Heart left ventricle (tissue), 16 donors: Measurements from ENCODE around the gene RNF187. TPM values are rescaled to one million over a fixed set of nuclear protein-coding genes. Genes with fewer than 3 reads are reported as not detected.

Source experiments
- ATAC-seq, 4 donors: fragments of 200-7000 bp; cut with Tn5 transposase; one replicate each; pipeline ENCODE4 v1.9.1; 2020 to 2022; ENCODE audit warnings: moderate library complexity in 4 of 4, mild to moderate bottlenecking in 3 of 4, moderate number of reproducible peaks in 1 of 4
- DNase-seq, 5 donors: peaks; one replicate each; pipeline ENCODE4 v3.0.0-alpha.2; 2020
- H3K27ac ChIP-seq, 12 donors: fragments of 200-600 bp; sonication (generic) in 4 of 12; one replicate each; pipeline versions ENCODE4 v1.5.0 to v1.8.0; 2016 to 2022; ENCODE audit warnings: mild to moderate bottlenecking in 2 of 12
- H3K27me3 ChIP-seq, 9 donors: fragments of 200-600 bp; sonication (generic) in 2 of 9; one replicate each; pipeline versions ENCODE4 v1.5.1 to v1.8.0; 2016 to 2022; ENCODE audit warnings: mild to moderate bottlenecking in 3 of 9
- H3K36me3 ChIP-seq, 9 donors: fragments of 200-600 bp; sonication (generic) in 2 of 9; one replicate each; pipeline versions ENCODE4 v1.5.0 to v1.8.0; 2018 to 2022; ENCODE audit warnings: mild to moderate bottlenecking in 2 of 9
- H3K4me1 ChIP-seq, 12 donors: fragments of 200-600 bp; sonication (generic) in 4 of 12; one replicate each; pipeline versions ENCODE4 v1.5.0 to v1.8.0; 2016 to 2022; ENCODE audit warnings: mild to moderate bottlenecking in 3 of 12
- H3K4me3 ChIP-seq, 12 donors: fragments of 200-600 bp; sonication (generic) in 4 of 12; one replicate each; pipeline versions ENCODE4 v1.5.0 to v1.8.0; 2017 to 2022; ENCODE audit warnings: mild to moderate bottlenecking in 9 of 12, moderate library complexity in 4 of 12
- H3K9me3 ChIP-seq, 12 donors: fragments of 200-600 bp; sonication (generic) in 4 of 12; one replicate each; pipeline versions ENCODE4 v1.5.0 to v1.8.0; 2016 to 2022; ENCODE audit warnings: mild to moderate bottlenecking in 1 of 12
- POLR2A ChIP-seq, 2 donors: fragments of 450-650 bp; IDR thresholded peaks; one replicate each; pipeline ENCODE4 v1.6.1; 2017; ENCODE audit warnings: antibody characterized with exemption in 2 of 2, mild to moderate bottlenecking in 2 of 2, moderate library complexity in 2 of 2
- WGBS, 4 donors: extraction: QIAGEN DNeasy Blood & Tissue Kit in 2 of 4; methylation state at CpG; one replicate each; pipeline versions ENCODE4 v1.1.5 to v1.1.7; 2013 to 2018; 5-methylcytosine and 5-hydroxymethylcytosine counted together
- intact Hi-C, 10 donors: fragments of 100-400 bp; cut with DNase I; formaldehyde crosslinking; loops; one replicate each; pipeline versions ENCODE4 v1.11.1 to v1.14.2; 2022
- polyA plus RNA-seq, 2 donors: library from polyadenylated mRNA; stranded (reverse); fragments of 200-250 nt; gene quantifications; one replicate each; pipeline ENCODE4 v1.2.3, GENCODE V29; 2013
- total RNA-seq, 9 donors: library from RNA; depleted of rRNA in 2 of 9; stranded (reverse); fragments of >200 nt in 2 of 9; fragmentation: NEBNext Ultra II Directional in 3 of 9; extraction: Animal tissue kit (Norgen Biotek cat#: 25700) in 3 of 9; gene quantifications; one replicate each; pipeline versions ENCODE4 v1.1.0 to v1.2.4, GENCODE V29; 2016 to 2023
- TF ChIP-seq, protein P1 (sequence below), 12 donors: fragments of 200-600 bp; sonication (generic) in 4 of 12; IDR thresholded peaks; one replicate each; pipeline versions ENCODE4 v1.5.0 to v1.8.0; 2018 to 2022; ENCODE audit warnings: antibody characterized with exemption in 12 of 12, mild to moderate bottlenecking in 5 of 12
- donor health status: ischemic (EF 13 %, LVEDD 7.1; RV severe dilation, severe dysfunction).
- donor health status: healthy with polysubstance abuse.
- donor health status: DM: no; HTN: yes; CAD: no.
- donor health status: DM: no; HTN: no; CAD: no.
- donor health status: ischemic (EF 25% LVEDD 6.9; RV normal size, moderate dysfunction).
- donor health status: ischemic (EF 25% LVEDD 5.7; RV mildly dilated, moderate dysfunction).
- donor health status: healthy.
- donor health status: DM: yes; HTN: yes; CAD: no.
- donor health status: ischemic (EF 35%, LVEDD 5.7; RV mildly dilated, moderate dysfunction).
- donor health status: nonischemic (EF 11% LVEDD 7.7; RV severe dilation, severe dysfunction).
- donor health status: DM: yes; HTN: yes; CAD: no.
- donor health status: PGD.
- donor health status: ischemic (EF 29% LVEDD 5.4; RV normal size, mild dysfunction).
- donor health status: nonischemic (EF 23%, LVEDD 6.1; RV moderate dilation, normal function).

Gene RNF187
- total and polyA plus RNA-seq, 11 donors = 26.1 to 96.3 (median 70.6) TPM

- Histone ChIP-seq H3K9me3 (no peaks in the 10 kb centered on the region), H3K4me3 (no peak overlapping the region), H3K36me3 (peaks cover 0 to 60% (median 47%) of the 10 kb centered on the region in 9 donors), H3K27ac (no peak overlapping the region), H3K4me1 (peaks cover 0 to 14% (median 4%) of the 10 kb centered on the region in 12 donors), H3K27me3 (no peaks in the 10 kb centered on the region)
- DNase-seq (no peak), ATAC-seq (no peak)
- 94 to 98% (median 96%) methylated on average over 4 of the region's 4 CpGs for WGBS, 4 donors
- intact Hi-C loops = loop anchor here in 2 of 10 donors (10.0 kb wide), 1 partner anchor 361 kb away; no protein-coding TSS in a partner anchor
- TF ChIP-seq, protein P1, sequence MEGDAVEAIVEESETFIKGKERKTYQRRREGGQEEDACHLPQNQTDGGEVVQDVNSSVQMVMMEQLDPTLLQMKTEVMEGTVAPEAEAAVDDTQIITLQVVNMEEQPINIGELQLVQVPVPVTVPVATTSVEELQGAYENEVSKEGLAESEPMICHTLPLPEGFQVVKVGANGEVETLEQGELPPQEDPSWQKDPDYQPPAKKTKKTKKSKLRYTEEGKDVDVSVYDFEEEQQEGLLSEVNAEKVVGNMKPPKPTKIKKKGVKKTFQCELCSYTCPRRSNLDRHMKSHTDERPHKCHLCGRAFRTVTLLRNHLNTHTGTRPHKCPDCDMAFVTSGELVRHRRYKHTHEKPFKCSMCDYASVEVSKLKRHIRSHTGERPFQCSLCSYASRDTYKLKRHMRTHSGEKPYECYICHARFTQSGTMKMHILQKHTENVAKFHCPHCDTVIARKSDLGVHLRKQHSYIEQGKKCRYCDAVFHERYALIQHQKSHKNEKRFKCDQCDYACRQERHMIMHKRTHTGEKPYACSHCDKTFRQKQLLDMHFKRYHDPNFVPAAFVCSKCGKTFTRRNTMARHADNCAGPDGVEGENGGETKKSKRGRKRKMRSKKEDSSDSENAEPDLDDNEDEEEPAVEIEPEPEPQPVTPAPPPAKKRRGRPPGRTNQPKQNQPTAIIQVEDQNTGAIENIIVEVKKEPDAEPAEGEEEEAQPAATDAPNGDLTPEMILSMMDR (IDR thresholded peaks at IDR 0.05) = no peak
- TF ChIP-seq POLR2A (IDR thresholded peaks at IDR 0.05) = no peak
These were observed 8.9 kb downstream of the RNF187 start for GRCh38 chr1:228496084-228496483.

DNA sequence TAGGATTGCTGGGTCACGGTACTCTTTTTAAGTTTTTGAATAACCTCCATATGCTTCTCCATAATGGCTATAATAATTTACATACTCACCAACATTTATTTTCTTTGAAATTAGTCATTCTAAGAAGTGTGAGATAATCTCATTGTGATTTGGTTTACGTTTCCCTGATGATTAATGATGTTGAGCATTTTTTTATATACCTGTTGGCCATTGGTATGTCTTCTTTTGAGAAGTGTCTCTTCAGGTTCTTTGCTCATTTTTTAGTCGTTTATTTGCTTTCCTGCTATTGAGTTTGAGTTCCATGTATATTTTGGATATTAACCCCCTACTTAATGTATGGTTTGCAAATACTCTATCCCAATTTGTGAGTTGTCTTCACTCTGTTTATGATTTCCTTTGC, 9.3 kb downstream of the RNF187 start:
- no peak for TF ChIP-seq POLR2A (IDR thresholded peaks at IDR 0.05)
- TF ChIP-seq, protein P1 (IDR thresholded peaks at IDR 0.05) = no peak
- ATAC-seq (no peak), DNase-seq (no peak)
- H3K9me3 ChIP-seq = no peaks in the 10 kb centered on the region
- H3K27ac ChIP-seq = no peak overlapping the region
- H3K4me3 ChIP-seq = no peak overlapping the region
- peaks cover 0 to 57% (median 43%) of the 10 kb centered on the region in 9 donors for H3K36me3 ChIP-seq
- H3K4me1 ChIP-seq = peaks cover 0 to 18% (median 6%) of the 10 kb centered on the region in 12 donors
- WGBS, 4 donors = 84 to 88% (median 87%) methylated on average over 3 of the region's 3 CpGs
- no peaks in the 10 kb centered on the region for H3K27me3 ChIP-seq
- intact Hi-C loops = loop anchor here in 2 of 10 donors (10.0 kb wide), 1 partner anchor 362 kb away; no protein-coding TSS in a partner anchor

DNA sequence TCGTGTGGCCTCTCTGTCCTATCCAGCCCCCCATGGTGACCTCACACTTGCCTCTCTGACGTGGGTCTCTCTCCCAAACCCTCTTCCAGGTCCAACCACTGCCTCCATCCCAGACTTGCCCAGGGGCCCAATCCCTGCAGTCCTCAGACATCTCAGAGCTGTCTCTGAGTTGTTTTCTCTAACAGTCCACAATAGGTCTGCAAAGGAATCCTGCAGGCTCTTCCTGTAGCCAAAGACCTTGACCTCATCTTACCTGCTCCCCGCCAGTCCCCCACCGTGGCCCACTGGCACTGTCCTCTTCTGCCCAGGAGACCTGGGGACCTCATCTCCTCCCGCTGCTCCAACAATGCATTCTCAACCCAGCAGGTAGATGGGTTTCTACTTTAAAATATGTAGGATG, 10.0 kb downstream of the RNF187 start:
- H3K27me3 ChIP-seq = no peaks in the 10 kb centered on the region
- peaks cover 0 to 19% (median 6%) of the 10 kb centered on the region in 12 donors for H3K4me1 ChIP-seq
- H3K4me3 ChIP-seq = no peak overlapping the region
- ATAC-seq (no peak), DNase-seq (no peak)
- intact Hi-C loops = loop anchor here in 2 of 10 donors (10.0 kb wide), 1 partner anchor 362 kb away; no protein-coding TSS in a partner anchor
- TF ChIP-seq, protein P1 (IDR thresholded peaks at IDR 0.05) = no peak
- TF ChIP-seq POLR2A (IDR thresholded peaks at IDR 0.05) = no peak
- H3K36me3 ChIP-seq = peaks cover 0 to 50% (median 36%) of the 10 kb centered on the region in 9 donors
- H3K9me3 ChIP-seq = no peaks in the 10 kb centered on the region
- 81 to 87% (median 84%) methylated on average over 5 of the region's 5 CpGs for WGBS, 4 donors
- H3K27ac ChIP-seq = no peak overlapping the region

GRCh38 chr1:228497817-228498216, 10.6 kb downstream of the RNF187 start:
- TF ChIP-seq, protein P1 (IDR thresholded peaks at IDR 0.05) = no peak
- TF ChIP-seq POLR2A (IDR thresholded peaks at IDR 0.05) = no peak
- intact Hi-C loops = loop anchor here in 2 of 10 donors (10.0 kb wide), 1 partner anchor 363 kb away; no protein-coding TSS in a partner anchor
- H3K9me3 ChIP-seq = no peaks in the 10 kb centered on the region
- H3K4me1 ChIP-seq = peaks cover 0 to 19% (median 6%) of the 10 kb centered on the region in 12 donors
- H3K4me3 ChIP-seq = no peak overlapping the region
- 90 to 93% (median 92%) methylated on average over 8 of the region's 8 CpGs for WGBS, 4 donors
- DNase-seq = no peak
- peaks cover 0 to 46% (median 34%) of the 10 kb centered on the region in 9 donors for H3K36me3 ChIP-seq
- H3K27ac ChIP-seq = no peak overlapping the region
- no peaks in the 10 kb centered on the region for H3K27me3 ChIP-seq
- no peak for ATAC-seq
